Heart right ventricle (tissue), 16 donors: Measurements from ENCODE around the gene C1QTNF6. TPM values are rescaled to one million over a fixed set of nuclear protein-coding genes. Genes with fewer than 3 reads are reported as not detected.

Source experiments
- ATAC-seq, 8 donors: fragments of 200-7000 bp; cut with Tn5 transposase; one replicate each; pipeline ENCODE4 v1.9.1; 2020; ENCODE audit warnings: mild to moderate bottlenecking in 8 of 8, moderate library complexity in 8 of 8, moderate number of reproducible peaks in 1 of 8
- DNase-seq, 2 donors: peaks; one replicate each; pipeline ENCODE4 v3.0.0-alpha.2; 2020
- H3K27ac ChIP-seq, 10 donors: fragments of 200-600 bp; sonication (generic) in 2 of 10; one replicate each; pipeline versions ENCODE4 v1.5.0 to v1.8.0; 2020 to 2022; ENCODE audit warnings: mild to moderate bottlenecking in 3 of 10
- H3K27me3 ChIP-seq, 7 donors: fragments of 200-600 bp; one replicate each; pipeline ENCODE4 v1.8.0; 2021 to 2022; ENCODE audit warnings: mild to moderate bottlenecking in 2 of 7
- H3K36me3 ChIP-seq, 9 donors: fragments of 200-600 bp; sonication (generic) in 1 of 9; one replicate each; pipeline versions ENCODE4 v1.5.0 to v1.8.0; 2020 to 2022; ENCODE audit warnings: mild to moderate bottlenecking in 2 of 9
- H3K4me1 ChIP-seq, 9 donors: fragments of 200-600 bp; sonication (generic) in 1 of 9; one replicate each; pipeline versions ENCODE4 v1.5.0 to v1.8.0; 2020 to 2022; ENCODE audit warnings: mild to moderate bottlenecking in 4 of 9
- H3K4me3 ChIP-seq, 10 donors: fragments of 200-600 bp; sonication (generic) in 2 of 10; one replicate each; pipeline versions ENCODE4 v1.5.0 to v1.8.0; 2020 to 2022; ENCODE audit warnings: mild to moderate bottlenecking in 7 of 10, moderate library complexity in 2 of 10
- H3K9me3 ChIP-seq, 11 donors: fragments of 200-600 bp in 10 of 11; sonication (generic) in 2 of 11; one replicate each; pipeline versions ENCODE4 v1.5.0 to v1.8.0; 2013 to 2022; ENCODE audit warnings: mild to moderate bottlenecking in 2 of 11, control low read depth in 1 of 11, moderate library complexity in 1 of 11
- CTCF ChIP-seq, 9 donors: fragments of 200-600 bp; sonication (generic) in 2 of 9; IDR thresholded peaks; one replicate each; pipeline versions ENCODE4 v1.5.0 to v1.8.0; 2021 to 2022; ENCODE audit warnings: antibody characterized with exemption in 9 of 9, mild to moderate bottlenecking in 5 of 9, moderate library complexity in 1 of 9
- WGBS, 2 donors: extraction: QIAGEN DNeasy Blood & Tissue Kit; methylation state at CpG; one replicate each; pipeline ENCODE4 v1.1.7; 2013; ENCODE audit warnings: inconsistent platforms in 1 of 2; 5-methylcytosine and 5-hydroxymethylcytosine counted together
- intact Hi-C, 10 donors: fragments of 100-400 bp; cut with DNase I; formaldehyde crosslinking; loops; one replicate each; pipeline versions ENCODE4 v1.11.1 to v1.14.2; 2022
- polyA plus RNA-seq, 2 donors: library from polyadenylated mRNA; stranded (reverse); fragments of 200-250 nt; gene quantifications; one replicate each; pipeline ENCODE4 v1.2.3, GENCODE V29; 2013
- total RNA-seq, 10 donors: library from RNA; stranded (reverse); fragmentation: NEBNext Ultra II Directional in 3 of 10; extraction: Animal tissue kit (Norgen Biotek cat#: 25700) in 3 of 10; gene quantifications; one replicate each; pipeline versions ENCODE4 v1.2.1 to v1.2.4, GENCODE V29; 2021 to 2023
- donor health status: Arrhythmogenic right ventricular cardiomyopathy.
- donor health status: ischemic (EF 13 %, LVEDD 7.1; RV severe dilation, severe dysfunction).
- donor health status: healthy with polysubstance abuse.
- donor health status: DM: no; HTN: yes; CAD: no.
- donor health status: DM: no; HTN: no; CAD: no.
- donor health status: ischemic (EF 25% LVEDD 6.9; RV normal size, moderate dysfunction).
- donor health status: ischemic (EF 25% LVEDD 5.7; RV mildly dilated, moderate dysfunction).
- donor health status: healthy.
- donor health status: DM: yes; HTN: yes; CAD: no.
- donor health status: Ischemic cardiomyopathy.
- donor health status: ischemic (EF 35%, LVEDD 5.7; RV mildly dilated, moderate dysfunction).
- donor health status: nonischemic (EF 11% LVEDD 7.7; RV severe dilation, severe dysfunction).
- donor health status: DM: yes; HTN: yes; CAD: no.
- donor health status: PGD.
- donor health status: ischemic (EF 29% LVEDD 5.4; RV normal size, mild dysfunction).
- donor health status: nonischemic (EF 23%, LVEDD 6.1; RV moderate dilation, normal function).

Gene C1QTNF6
- total and polyA plus RNA-seq, 12 donors: 0.51 to 6.4 (median 1.5) TPM

GRCh38 chr22:37155971-37156370 is 32.1 kb downstream of the C1QTNF6 start:
- Histone ChIP-seq H3K4me1 (peaks cover 0 to 7% (median 0%) of the 10 kb centered on the region in 9 donors), H3K4me3 (no peak overlapping the region), H3K27ac (no peak overlapping the region), H3K36me3 (no peaks in the 10 kb centered on the region), H3K9me3 (peaks cover 0 to 13% (median 0%) of the 10 kb centered on the region in 11 donors), H3K27me3 (peaks cover 0 to 30% (median 14%) of the 10 kb centered on the region in 7 donors)
- ATAC-seq (no peak), DNase-seq (no peak)
- TF ChIP-seq CTCF (IDR thresholded peaks at IDR 0.05): no peak
- intact Hi-C loops: no loop called here
- 94 to 98% methylated on average over 8 of the region's 8 CpGs for WGBS, 2 donors

GRCh38 chr22:37154925-37155712 is 32.9 kb downstream of the C1QTNF6 start:
- intact Hi-C loops: no loop called here
- ATAC-seq: no peak
- DNase-seq: no peak
- Histone ChIP-seq H3K36me3 (no peaks in the 10 kb centered on the region), H3K4me3 (no peak overlapping the region), H3K4me1 (peaks cover 0 to 7% (median 0%) of the 10 kb centered on the region in 9 donors), H3K27ac (no peak overlapping the region), H3K27me3 (peaks cover 0 to 30% (median 16%) of the 10 kb centered on the region in 7 donors), H3K9me3 (peaks cover 0 to 19% (median 0%) of the 10 kb centered on the region in 11 donors)
- no peak for TF ChIP-seq CTCF (IDR thresholded peaks at IDR 0.05)
- 86 to 88% methylated on average over 7 of the region's 7 CpGs for WGBS, 2 donors

GRCh38 chr22:37153901-37154300 is 34.1 kb downstream of the C1QTNF6 start:
- WGBS, 2 donors: 86 to 87% methylated on average over 6 of the region's 6 CpGs
- Histone ChIP-seq H3K36me3 (no peaks in the 10 kb centered on the region), H3K9me3 (peaks cover 0 to 19% (median 0%) of the 10 kb centered on the region in 11 donors), H3K4me3 (no peak overlapping the region), H3K27ac (no peak overlapping the region), H3K4me1 (peaks cover 0 to 7% (median 0%) of the 10 kb centered on the region in 9 donors), H3K27me3 (peaks cover 0 to 20% (median 9%) of the 10 kb centered on the region in 7 donors)
- intact Hi-C loops: no loop called here
- no peak for TF ChIP-seq CTCF (IDR thresholded peaks at IDR 0.05)
- no peak for DNase-seq
- ATAC-seq: no peak

DNA sequence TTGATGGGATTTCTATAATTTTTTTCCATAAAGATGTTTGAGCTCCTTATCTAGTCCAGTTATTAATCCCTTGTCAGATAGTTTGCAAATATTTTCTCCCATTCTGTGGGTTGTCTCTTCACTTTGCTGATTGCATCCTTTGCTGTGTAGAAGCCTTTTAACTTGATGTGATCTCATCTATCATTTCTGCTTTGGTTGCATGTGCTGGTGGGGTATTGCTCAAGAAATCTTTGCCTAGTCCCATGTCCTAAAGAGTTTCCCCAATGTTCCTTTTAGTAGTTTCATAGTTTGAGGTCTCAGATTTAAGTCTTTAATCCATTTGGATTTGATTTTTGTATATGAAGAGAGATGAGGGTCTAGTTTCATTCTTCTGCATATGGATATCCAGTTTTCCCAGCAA is 36.6 kb downstream of the C1QTNF6 start:
- no peak for DNase-seq
- Histone ChIP-seq H3K27me3 (peaks cover 0 to 17% (median 5%) of the 10 kb centered on the region in 7 donors), H3K9me3 (peaks cover 0 to 19% (median 0%) of the 10 kb centered on the region in 11 donors), H3K27ac (no peak overlapping the region), H3K4me3 (no peak overlapping the region), H3K36me3 (no peaks in the 10 kb centered on the region), H3K4me1 (no peaks in the 10 kb centered on the region)
- TF ChIP-seq CTCF (IDR thresholded peaks at IDR 0.05): no peak
- ATAC-seq: no peak
- intact Hi-C loops: no loop called here
